ENCODE results near the gene RASA3. TPM values are rescaled to one million over a fixed set of nuclear protein-coding genes. Genes with fewer than 3 reads are reported as not detected.

RASA3 gene
- total RNA-seq, 1 experiment from 2014 or later = 9.1 TPM

DNA sequence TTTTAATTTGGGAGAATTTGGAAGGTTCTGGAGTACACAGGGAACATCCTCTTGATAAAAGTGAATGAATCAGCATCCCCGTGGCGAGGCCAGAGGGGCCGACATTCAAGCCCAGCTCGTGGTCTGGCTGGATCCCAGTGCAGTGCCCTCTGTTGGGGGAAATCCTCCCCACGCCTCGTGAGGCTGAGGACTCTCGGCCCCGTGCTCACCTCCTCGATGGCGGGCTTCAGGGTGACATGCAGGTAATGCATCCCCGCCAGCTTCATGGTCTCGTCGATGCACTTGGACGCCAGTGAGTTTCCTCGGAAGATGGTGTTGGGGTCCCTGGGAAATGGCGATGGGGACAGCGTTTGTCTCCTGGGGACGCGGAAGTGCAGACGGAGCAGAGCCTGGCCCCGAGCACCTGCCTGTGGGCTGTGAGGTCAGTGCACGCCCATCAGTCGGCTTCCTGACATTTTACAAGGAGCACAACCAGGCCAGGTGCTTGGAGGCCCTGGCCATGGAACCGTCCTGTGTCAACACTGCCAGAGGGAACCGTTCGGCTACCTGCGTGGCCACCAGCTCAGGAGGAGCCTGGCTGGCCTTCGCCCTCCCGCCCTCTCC lies 115.3 kb downstream of the RASA3 start:
- BruUV-seq (replicated peaks) = no TSS peak
- Histone ChIP-seq H3K36me3 (ENCODE audit: low read depth, low read length) (no peaks in the 10 kb centered on the region), H3K4me1 (ENCODE audit: insufficient read depth, low read length) (peaks cover 6% of the 10 kb centered on the region; the same call in 1 of the 2 replicates), H3K9ac (ENCODE audit: low read length) (no peak overlapping the region), H2AFZ (ENCODE audit: low read length) (no peak overlapping the region), H3K4me3 (ENCODE audit: low read length) (no peak overlapping the region), H3K27me3 (ENCODE audit: low read length) (no peaks in the 10 kb centered on the region), H3K9me2 (replicated peaks; ENCODE audit: low read length) (no peaks in the 10 kb centered on the region), H3F3A (ENCODE audit: low read length, unreplicated experiment) (no peaks in the 10 kb centered on the region), H4K20me1 (ENCODE audit: low read length) (no peaks in the 10 kb centered on the region), H3K27ac (ENCODE audit: low read length) (no peak overlapping the region), H3K79me2 (ENCODE audit: low read length) (no peaks in the 10 kb centered on the region), H3K4me2 (ENCODE audit: low read length) (no peak overlapping the region), H3K9me3 (ENCODE audit: low read length) (no peaks in the 10 kb centered on the region)
- no peak for ATAC-seq
- intact Hi-C loops (cut with micrococcal nuclease) = no loop called here
- peak; percentile 27 for DNase-seq
- no peak for TF ChIP-seq EZH2phosphoT487 (IDR thresholded peaks at IDR 0.05; ENCODE audit: borderline replicate concordance, low read length)
- TF ChIP-seq, protein P1, sequence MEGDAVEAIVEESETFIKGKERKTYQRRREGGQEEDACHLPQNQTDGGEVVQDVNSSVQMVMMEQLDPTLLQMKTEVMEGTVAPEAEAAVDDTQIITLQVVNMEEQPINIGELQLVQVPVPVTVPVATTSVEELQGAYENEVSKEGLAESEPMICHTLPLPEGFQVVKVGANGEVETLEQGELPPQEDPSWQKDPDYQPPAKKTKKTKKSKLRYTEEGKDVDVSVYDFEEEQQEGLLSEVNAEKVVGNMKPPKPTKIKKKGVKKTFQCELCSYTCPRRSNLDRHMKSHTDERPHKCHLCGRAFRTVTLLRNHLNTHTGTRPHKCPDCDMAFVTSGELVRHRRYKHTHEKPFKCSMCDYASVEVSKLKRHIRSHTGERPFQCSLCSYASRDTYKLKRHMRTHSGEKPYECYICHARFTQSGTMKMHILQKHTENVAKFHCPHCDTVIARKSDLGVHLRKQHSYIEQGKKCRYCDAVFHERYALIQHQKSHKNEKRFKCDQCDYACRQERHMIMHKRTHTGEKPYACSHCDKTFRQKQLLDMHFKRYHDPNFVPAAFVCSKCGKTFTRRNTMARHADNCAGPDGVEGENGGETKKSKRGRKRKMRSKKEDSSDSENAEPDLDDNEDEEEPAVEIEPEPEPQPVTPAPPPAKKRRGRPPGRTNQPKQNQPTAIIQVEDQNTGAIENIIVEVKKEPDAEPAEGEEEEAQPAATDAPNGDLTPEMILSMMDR (conservative IDR thresholded peaks at IDR 0.05; ENCODE audit: low read depth, low read length) = peak; percentile 43
- CTCF ChIA-PET = no interaction called here
- POLR2A ChIA-PET (ENCODE audit: unreplicated experiment) = no interaction called here

- no peaks in the 10 kb centered on the region for H3K27me3 ChIP-seq (ENCODE audit: low read length)
- H3K36me3 ChIP-seq (ENCODE audit: low read depth, low read length) = no peaks in the 10 kb centered on the region
- H3K9ac ChIP-seq (ENCODE audit: low read length) = no peak overlapping the region
- no peak overlapping the region for H3K4me3 ChIP-seq (ENCODE audit: low read length)
- TF ChIP-seq, protein P1 (conservative IDR thresholded peaks at IDR 0.05; ENCODE audit: low read depth, low read length) = no peak
- no peak for TF ChIP-seq EZH2 (IDR thresholded peaks at IDR 0.05; ENCODE audit: low read length, unreplicated experiment)
- no peak for TF ChIP-seq EZH2phosphoT487 (IDR thresholded peaks at IDR 0.05; ENCODE audit: borderline replicate concordance, low read length)
- H3K4me2 ChIP-seq (ENCODE audit: low read length) = peak overlapping the region; percentile 59; the same call in 1 of the 2 replicates
- peaks cover 6% of the 10 kb centered on the region; the same call in 1 of the 2 replicates for H3K4me1 ChIP-seq (ENCODE audit: insufficient read depth, low read length)
- ATAC-seq (no peak), DNase-seq (no peak)
- no peaks in the 10 kb centered on the region for H4K20me1 ChIP-seq (ENCODE audit: low read length)
- no peaks in the 10 kb centered on the region for H3K9me2 ChIP-seq (replicated peaks; ENCODE audit: low read length)
- no peak overlapping the region for H2AFZ ChIP-seq (ENCODE audit: low read length)
- no peaks in the 10 kb centered on the region for H3K79me2 ChIP-seq (ENCODE audit: low read length)
- no TSS peak for BruUV-seq (replicated peaks)
- CTCF ChIA-PET = no interaction called here
- H3F3A ChIP-seq (ENCODE audit: low read length, unreplicated experiment) = no peaks in the 10 kb centered on the region
- no peak overlapping the region for H3K27ac ChIP-seq (ENCODE audit: low read length)
- H3K9me3 ChIP-seq (ENCODE audit: low read length) = no peaks in the 10 kb centered on the region
- intact Hi-C loops (cut with micrococcal nuclease) = no loop called here
- POLR2A ChIA-PET (ENCODE audit: unreplicated experiment) = no interaction called here
These were observed 115.9 kb downstream of the RASA3 start for GRCh38 chr13:114016321-114017027.

- BruUV-seq (replicated peaks) = no TSS peak
- H3K9ac ChIP-seq (ENCODE audit: low read length) = no peak overlapping the region
- no peaks in the 10 kb centered on the region for H3K36me3 ChIP-seq (ENCODE audit: low read depth, low read length)
- H3K4me2 ChIP-seq (ENCODE audit: low read length) = peak overlapping the region; percentile 59; the same call in 1 of the 2 replicates
- H3K79me2 ChIP-seq (ENCODE audit: low read length) = no peaks in the 10 kb centered on the region
- H4K20me1 ChIP-seq (ENCODE audit: low read length) = no peaks in the 10 kb centered on the region
- DNase-seq (no peak), ATAC-seq (peak; percentile 23; the same call in 1 of the 2 replicates)
- no peaks in the 10 kb centered on the region for H3K9me3 ChIP-seq (ENCODE audit: low read length)
- no peaks in the 10 kb centered on the region for H3K9me2 ChIP-seq (replicated peaks; ENCODE audit: low read length)
- no peaks in the 10 kb centered on the region for H3F3A ChIP-seq (ENCODE audit: low read length, unreplicated experiment)
- H3K27ac ChIP-seq (ENCODE audit: low read length) = peak overlapping the region; percentile 52
- TF ChIP-seq EZH2 (IDR thresholded peaks at IDR 0.05; ENCODE audit: low read length, unreplicated experiment) (no peak), EZH2phosphoT487 (IDR thresholded peaks at IDR 0.05; ENCODE audit: borderline replicate concordance, low read length) (no peak)
- TF ChIP-seq, protein P1 (conservative IDR thresholded peaks at IDR 0.05; ENCODE audit: low read depth, low read length) = no peak
- POLR2A ChIA-PET (ENCODE audit: unreplicated experiment) = no interaction called here
- intact Hi-C loops (cut with micrococcal nuclease) = loop anchor here (1.0 kb wide), 2 partner anchors 65 to 210 kb away; no protein-coding TSS in a partner anchor
- CTCF ChIA-PET = no interaction called here
- H3K4me3 ChIP-seq (ENCODE audit: low read length) = no peak overlapping the region
- H3K27me3 ChIP-seq (ENCODE audit: low read length) = no peaks in the 10 kb centered on the region
- H3K4me1 ChIP-seq (ENCODE audit: insufficient read depth, low read length) = peaks cover 6% of the 10 kb centered on the region; the same call in 1 of the 2 replicates
- peak overlapping the region; percentile 48; the same call in 1 of the 2 replicates for H2AFZ ChIP-seq (ENCODE audit: low read length)
These were observed 116.5 kb downstream of the RASA3 start for GRCh38 chr13:114015969-114016295.
